Measurements from ENCODE around the gene CD38. TPM values are rescaled to one million over a fixed set of nuclear protein-coding genes. Genes with fewer than 3 reads are reported as not detected.
"Not testable (repeated sequence)": the region's sequence is repeated elsewhere in the genome, so short reads cannot be mapped to it uniquely, and the experiment has no call there.

The CD38 gene
- total RNA-seq, 4 donors from 2014 or later = 3.0 to 12.1 (median 6.7) TPM

DNA sequence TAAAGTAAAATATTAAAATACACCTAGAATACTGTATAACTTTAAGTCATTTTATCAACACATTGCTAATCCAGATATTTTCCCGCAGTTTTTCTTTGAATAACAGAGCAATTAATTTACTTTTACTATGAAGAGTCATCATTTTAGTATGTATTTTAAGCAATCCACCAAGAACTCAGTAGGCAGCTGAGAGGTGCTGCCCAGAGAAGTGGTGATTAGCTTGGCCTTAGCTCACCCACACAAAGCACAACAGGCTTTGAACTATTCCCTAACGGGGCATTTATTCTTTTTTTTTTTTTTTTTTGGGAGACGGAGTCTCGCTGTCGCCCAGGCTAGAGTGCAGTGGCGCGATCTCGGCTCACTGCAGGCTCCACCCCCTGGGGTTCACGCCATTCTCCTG, 74.4 kb downstream of the CD38 start:
- Histone ChIP-seq H3K4me1 (no peaks in the 10 kb centered on the region), H3K4me3 (no peak overlapping the region), H3K27me3 (no peaks in the 10 kb centered on the region), H3K9me3 (no peaks in the 10 kb centered on the region), H3K27ac (no peak overlapping the region), H3K36me3 (no peaks in the 10 kb centered on the region)
- 65 to 77% methylated on average over 9 of the region's 9 CpGs for WGBS, 2 donors
- TF ChIP-seq, protein P1, sequence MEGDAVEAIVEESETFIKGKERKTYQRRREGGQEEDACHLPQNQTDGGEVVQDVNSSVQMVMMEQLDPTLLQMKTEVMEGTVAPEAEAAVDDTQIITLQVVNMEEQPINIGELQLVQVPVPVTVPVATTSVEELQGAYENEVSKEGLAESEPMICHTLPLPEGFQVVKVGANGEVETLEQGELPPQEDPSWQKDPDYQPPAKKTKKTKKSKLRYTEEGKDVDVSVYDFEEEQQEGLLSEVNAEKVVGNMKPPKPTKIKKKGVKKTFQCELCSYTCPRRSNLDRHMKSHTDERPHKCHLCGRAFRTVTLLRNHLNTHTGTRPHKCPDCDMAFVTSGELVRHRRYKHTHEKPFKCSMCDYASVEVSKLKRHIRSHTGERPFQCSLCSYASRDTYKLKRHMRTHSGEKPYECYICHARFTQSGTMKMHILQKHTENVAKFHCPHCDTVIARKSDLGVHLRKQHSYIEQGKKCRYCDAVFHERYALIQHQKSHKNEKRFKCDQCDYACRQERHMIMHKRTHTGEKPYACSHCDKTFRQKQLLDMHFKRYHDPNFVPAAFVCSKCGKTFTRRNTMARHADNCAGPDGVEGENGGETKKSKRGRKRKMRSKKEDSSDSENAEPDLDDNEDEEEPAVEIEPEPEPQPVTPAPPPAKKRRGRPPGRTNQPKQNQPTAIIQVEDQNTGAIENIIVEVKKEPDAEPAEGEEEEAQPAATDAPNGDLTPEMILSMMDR (IDR thresholded peaks at IDR 0.05) = no peak
- no peak for TF ChIP-seq POLR2A (IDR thresholded peaks at IDR 0.05)
- no peak for DNase-seq (ENCODE audit: low spot score in 2 of 2)

DNA sequence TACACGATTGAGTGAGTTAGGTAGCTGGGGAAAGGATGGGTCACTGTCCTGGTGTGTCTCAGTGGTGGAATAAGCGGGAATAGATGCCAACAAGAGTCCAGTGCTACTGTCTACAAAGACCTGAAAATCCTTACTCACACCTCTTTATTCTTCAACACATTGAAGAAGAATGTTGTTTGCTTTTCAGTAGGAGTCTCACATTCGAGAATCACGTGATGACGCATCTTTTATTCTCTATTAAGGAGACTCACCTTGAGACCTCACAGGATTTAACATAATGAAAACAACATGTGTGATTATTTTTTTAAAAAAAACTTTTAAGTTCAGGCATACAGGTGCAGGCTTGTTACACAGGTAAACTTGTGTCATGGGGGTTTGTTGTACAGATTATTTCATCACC, 75.2 kb downstream of the CD38 start:
- H3K36me3 ChIP-seq = no peaks in the 10 kb centered on the region
- H3K4me3 ChIP-seq = no peak overlapping the region
- no peak overlapping the region for H3K27ac ChIP-seq
- H3K27me3 ChIP-seq = no peaks in the 10 kb centered on the region
- no peak for DNase-seq (ENCODE audit: low spot score in 2 of 2)
- WGBS, 2 donors = 74 to 78% methylated on average over 5 of the region's 5 CpGs
- no peaks in the 10 kb centered on the region for H3K9me3 ChIP-seq
- TF ChIP-seq, protein P1 (IDR thresholded peaks at IDR 0.05) = no peak
- TF ChIP-seq EP300 (IDR thresholded peaks at IDR 0.05) = no peak
- TF ChIP-seq POLR2A (IDR thresholded peaks at IDR 0.05) = no peak
- no peaks in the 10 kb centered on the region for H3K4me1 ChIP-seq

DNA sequence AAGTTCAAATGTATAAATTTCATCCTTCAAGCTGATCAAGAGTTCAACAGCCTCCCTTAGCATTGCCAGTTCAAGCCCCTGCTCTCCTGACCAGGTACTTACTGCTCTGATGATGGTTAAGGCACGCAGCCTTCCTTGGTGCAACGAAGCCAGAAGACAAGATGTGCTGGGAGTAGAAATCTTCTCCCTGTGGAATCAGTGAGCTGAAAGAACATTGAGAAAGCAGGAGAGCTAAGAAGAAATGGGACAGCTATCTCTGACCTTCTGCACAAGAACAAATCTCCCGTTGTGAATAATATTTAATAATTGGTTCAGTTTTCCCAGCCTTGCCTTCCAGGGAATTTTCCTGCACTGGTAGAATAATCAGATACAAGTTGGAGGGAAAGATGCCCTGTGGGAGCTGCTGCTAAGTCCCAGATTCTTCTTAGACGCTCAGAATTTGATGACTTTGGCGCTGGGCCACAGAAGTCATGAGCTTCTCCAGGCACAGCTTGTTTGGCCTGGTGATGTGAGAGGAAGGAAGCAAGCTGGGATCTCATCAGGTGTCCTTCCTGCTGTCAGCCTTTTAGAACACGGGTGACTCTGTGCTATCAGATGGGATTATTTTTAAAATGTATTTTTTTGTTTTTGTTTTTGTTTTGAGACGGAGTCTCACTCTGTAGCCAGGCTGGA, 77.8 kb downstream of the CD38 start:
- no peaks in the 10 kb centered on the region for H3K36me3 ChIP-seq
- 45 to 53% methylated on average over 7 of the region's 7 CpGs for WGBS, 2 donors
- DNase-seq (ENCODE audit: low spot score in 2 of 2) = peak; percentile 59 to 74
- TF ChIP-seq, protein P1 (IDR thresholded peaks at IDR 0.05) = no peak
- no peak for TF ChIP-seq POLR2A (IDR thresholded peaks at IDR 0.05)
- TF ChIP-seq EP300 (IDR thresholded peaks at IDR 0.05) = peak in 1 of 2 donors; percentile 53
- no peaks in the 10 kb centered on the region for H3K27me3 ChIP-seq
- no peak overlapping the region for H3K4me3 ChIP-seq
- H3K4me1 ChIP-seq = no peaks in the 10 kb centered on the region
- peak overlapping the region in 1 of 4 donors; percentile 68 for H3K27ac ChIP-seq
- H3K9me3 ChIP-seq = no peaks in the 10 kb centered on the region

DNA sequence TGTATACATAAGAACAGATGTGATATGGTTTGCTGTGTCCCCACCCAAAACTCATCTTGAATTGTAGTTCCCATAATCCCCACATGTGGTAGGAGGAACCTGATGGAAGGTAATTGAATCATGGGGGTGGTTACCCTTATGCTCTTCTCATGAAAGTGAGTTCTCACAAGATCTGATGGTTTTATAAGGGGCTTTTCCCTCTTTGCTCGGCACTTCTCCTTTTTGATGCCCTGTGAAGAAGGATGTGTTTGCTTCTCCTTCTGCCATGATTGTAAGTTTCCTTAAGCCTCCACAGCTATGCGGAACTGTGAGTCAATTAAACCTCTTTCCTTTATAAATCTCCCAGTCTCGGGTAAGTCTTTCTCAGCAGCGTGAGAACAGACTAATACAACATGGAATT, 83.1 kb downstream of the CD38 start:
- 70 to 80% methylated on average over 4 of the region's 4 CpGs for WGBS, 2 donors
- not testable (repeated sequence) for H3K27me3 ChIP-seq; H3K36me3 ChIP-seq; H3K4me1 ChIP-seq; H3K27ac ChIP-seq; DNase-seq (ENCODE audit: low spot score in 2 of 2); H3K4me3 ChIP-seq; H3K9me3 ChIP-seq

DNA sequence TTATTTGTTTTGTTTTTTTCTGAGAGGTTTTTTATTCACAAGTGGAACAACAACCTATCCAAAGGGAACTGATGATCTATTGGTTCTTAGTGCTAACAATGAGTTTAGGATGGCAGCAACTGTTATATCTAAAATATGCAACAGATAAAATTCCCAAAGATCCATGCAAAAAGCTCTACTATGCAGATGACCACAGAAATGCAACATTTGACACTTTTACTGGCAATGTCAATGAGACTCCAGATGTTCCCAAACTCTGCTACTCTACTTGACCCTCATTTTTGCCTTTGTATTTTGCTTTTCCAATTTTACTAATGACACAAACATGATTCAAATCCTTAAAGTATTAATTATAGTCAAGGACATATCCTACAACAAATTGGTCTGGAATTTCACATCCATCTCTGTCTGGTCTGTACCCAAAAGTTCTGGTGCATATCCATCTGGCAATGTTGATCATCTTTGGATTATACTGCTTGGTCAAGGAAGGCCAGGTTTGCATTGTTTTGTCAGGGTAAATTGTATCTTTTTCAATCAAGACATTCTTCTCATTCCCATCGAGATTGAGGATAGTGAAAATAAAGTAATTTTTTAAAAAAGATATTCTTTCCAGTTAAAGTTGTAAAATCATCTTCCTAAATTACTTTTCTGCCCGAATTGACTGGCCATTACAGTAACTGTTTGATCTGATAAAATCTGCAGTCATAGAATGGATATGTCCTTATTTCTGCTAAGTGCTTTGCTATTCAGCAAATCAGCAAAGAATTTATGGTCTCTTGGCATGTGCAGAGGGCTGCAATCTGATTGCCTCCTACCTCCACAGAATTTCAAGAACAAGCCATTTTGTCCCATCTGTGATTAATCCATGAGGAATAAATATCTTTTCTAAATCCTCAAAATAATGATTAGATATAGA, 86.8 kb downstream of the CD38 start:
- H3K27me3 ChIP-seq = no peaks in the 10 kb centered on the region
- no peaks in the 10 kb centered on the region for H3K4me1 ChIP-seq
- no peak overlapping the region for H3K27ac ChIP-seq
- TF ChIP-seq, protein P1 (IDR thresholded peaks at IDR 0.05) = no peak
- TF ChIP-seq POLR2A (IDR thresholded peaks at IDR 0.05) (no peak), EP300 (IDR thresholded peaks at IDR 0.05) (no peak)
- H3K36me3 ChIP-seq = no peaks in the 10 kb centered on the region
- WGBS, 2 donors = 52 to 62% methylated on average over 2 of the region's 2 CpGs
- no peaks in the 10 kb centered on the region for H3K9me3 ChIP-seq
- no peak overlapping the region for H3K4me3 ChIP-seq
- no peak for DNase-seq (ENCODE audit: low spot score in 2 of 2)

Measured in tibial nerve (tissue), 4 donors.